K562 (cell line): Measurements from ENCODE around the gene TMTC2. TPM values are rescaled to one million over a fixed set of nuclear protein-coding genes. Genes with fewer than 3 reads are reported as not detected.

Experiments
- ATAC-seq: fragments of 200-7000 bp; cut with Tn5 transposase; 3 replicates; pipeline ENCODE4 v1.9.1; 2020; ENCODE audit warnings: moderate library complexity
- BruUV-seq: library from RNA; stranded (reverse); fragments of 400-500 nt; replicated peaks from 2 replicates; lab custom pipeline; 2021; lab: Mats Ljungman, UMichigan
- CTCF ChIA-PET: fragments of 300-600 bp; formaldehyde crosslinking; extraction: SDS; loops from one replicate; lab custom pipeline; 2021; ENCODE audit warnings: low intra/inter-chr PET ratio; lab: Yijun Ruan, JAX
- POLR2A ChIA-PET: fragments of 300-600, 350-650 bp; sonication (Branson Sonifier 250); formaldehyde crosslinking; extraction: SDS; loops from one replicate; lab custom pipeline; 2021; ENCODE audit warnings: antibody characterized with exemption, inconsistent platforms; lab: Yijun Ruan, JAX
- DNase-seq, 4 experiments: peaks; one replicate each; pipeline versions ENCODE4 v3.0.0 to v3.0.0-alpha.2; 2011 to 2018; ENCODE audit warnings: low spot score in 3 of 4, mixed read lengths in 3 of 4; ENCODE audit errors: extremely low read depth in 1 of 4
- FAIRE-seq: peaks from 2 replicates; lab custom pipeline; 2011; peaks lifted over from hg19 to GRCh38; lab: Jason Lieb, UNC
- H2AFZ ChIP-seq: 2 replicates; pipeline ENCODE4 v1.6.0; 2011; ENCODE audit warnings: low read depth, low read length, control low read depth, inconsistent platforms
- H3K27ac ChIP-seq: fragments of 200-600 bp; 3 replicates; pipeline ENCODE4 v1.8.0; 2011; ENCODE audit warnings: low read depth, mild to moderate bottlenecking, control low read depth, inconsistent platforms, low read length, moderate library complexity, mixed read lengths; ENCODE audit errors: extremely low read depth
- H3K27me3 ChIP-seq, 2 experiments: fragments of 300-600 bp in 1 of 2; 2 replicates in 1 of 2; 3 replicates in 1 of 2; pipeline versions ENCODE4 v1.6.0 to v1.8.0; 2011; ENCODE audit warnings: inconsistent platforms in 2 of 2, low read length in 2 of 2, mild to moderate bottlenecking in 1 of 2, mixed read lengths in 1 of 2, moderate library complexity in 1 of 2; ENCODE audit not compliant: control insufficient read depth in 2 of 2, insufficient read depth in 2 of 2
- H3K36me3 ChIP-seq: fragments of 300-600 bp; 3 replicates; pipeline ENCODE4 v1.8.0; 2011; ENCODE audit warnings: mild to moderate bottlenecking, low read length, inconsistent platforms; ENCODE audit not compliant: control insufficient read depth, insufficient read depth
- H3K4me1 ChIP-seq, 2 experiments: fragments of 200-600 bp in 1 of 2; replicated peaks in 1 of 2; 2 replicates in 1 of 2; 3 replicates in 1 of 2; pipeline versions ENCODE4 v1.5.1 to v1.8.0; 2011; ENCODE audit warnings: inconsistent platforms in 2 of 2, low read length in 2 of 2, mild to moderate bottlenecking in 1 of 2, mixed read lengths in 1 of 2, moderate library complexity in 1 of 2; ENCODE audit not compliant: control insufficient read depth in 2 of 2, insufficient read depth in 2 of 2
- H3K4me2 ChIP-seq: 2 replicates; pipeline ENCODE4 v1.6.1; 2011; ENCODE audit warnings: low read length, control low read depth, inconsistent platforms, mixed read lengths; ENCODE audit not compliant: insufficient read depth
- H3K4me3 ChIP-seq: fragments of 200-600 bp; sonication (generic), shearing (Covaris generic); 2 replicates; pipeline ENCODE4 v1.5.1; 2016; ENCODE audit warnings: control low read depth, inconsistent platforms
- H3K79me2 ChIP-seq: fragments of 200-600 bp; 3 replicates; pipeline ENCODE4 v1.8.0; 2011; ENCODE audit warnings: low read length, inconsistent platforms; ENCODE audit not compliant: control insufficient read depth, insufficient read depth
- H3K9ac ChIP-seq, 2 experiments: 2 replicates each; pipeline versions ENCODE4 v1.6.0 to v1.6.1; 2011; ENCODE audit warnings: low read depth in 2 of 2, low read length in 2 of 2, control low read depth in 1 of 2, inconsistent platforms in 1 of 2, mild to moderate bottlenecking in 1 of 2, mixed read lengths in 1 of 2; ENCODE audit not compliant: insufficient read depth in 1 of 2
- H3K9me1 ChIP-seq: one replicate; pipeline ENCODE4 v1.6.0; 2011; ENCODE audit warnings: inconsistent platforms, mild to moderate bottlenecking, low read length, moderate library complexity; ENCODE audit not compliant: control insufficient read depth, insufficient read depth
- H3K9me3 ChIP-seq: replicated peaks from 2 replicates; pipeline ENCODE4 v1.5.1; 2011; ENCODE audit warnings: low read depth, low read length, inconsistent platforms; ENCODE audit not compliant: control insufficient read depth, insufficient read depth
- H4K20me1 ChIP-seq: replicated peaks from 2 replicates; pipeline ENCODE4 v1.6.1; 2011; ENCODE audit warnings: low read length, inconsistent platforms, mixed read lengths; ENCODE audit not compliant: control insufficient read depth, insufficient read depth
- CLOCK ChIP-seq: fragments of 250-450 bp; sonication (Bioruptor Pico); IDR thresholded peaks from 2 replicates; pipeline ENCODE4 v1.4.0; 2020; ENCODE audit warnings: mild to moderate bottlenecking, moderate library complexity, borderline replicate concordance
- FOXO4 ChIP-seq: fragments of 450-650 bp; formaldehyde crosslinking; IDR thresholded peaks from 2 replicates; pipeline ENCODE4 v1.4.0; 2020; ENCODE audit warnings: mild to moderate bottlenecking, moderate library complexity
- NR2F6 ChIP-seq: fragments of 450-650 bp; formaldehyde crosslinking; IDR thresholded peaks from 2 replicates; pipeline ENCODE4 v1.4.0; 2020; ENCODE audit warnings: mild to moderate bottlenecking
- POLR2AphosphoS2 ChIP-seq: IDR thresholded peaks from 2 replicates; pipeline ENCODE4 v1.6.1; 2012; ENCODE audit warnings: low read length, improper control_type of control experiment
- SFPQ ChIP-seq: fragments of 200-400 bp; formaldehyde crosslinking; IDR thresholded peaks from 2 replicates; pipeline ENCODE4 v1.6.1; 2017; ENCODE audit warnings: mild to moderate bottlenecking, low read depth, low read length, moderate library complexity
- SMAD3 ChIP-seq: fragments of 450-650 bp; formaldehyde crosslinking; conservative IDR thresholded peaks from 2 replicates; pipeline ENCODE4 v1.4.0; 2020; ENCODE audit warnings: mild to moderate bottlenecking
- SMAD4 ChIP-seq: fragments of 250-450 bp; sonication (Bioruptor Pico); conservative IDR thresholded peaks from 2 replicates; pipeline ENCODE4 v1.8.0; 2021; ENCODE audit warnings: inconsistent platforms, mild to moderate bottlenecking, moderate library complexity
- ZBTB7A ChIP-seq: IDR thresholded peaks from 2 replicates; pipeline ENCODE4 v1.6.1; 2011; ENCODE audit warnings: low read depth, mild to moderate bottlenecking, low read length, moderate library complexity, borderline replicate concordance; ENCODE audit not compliant: control insufficient read depth
- ZNF644 ChIP-seq: fragments of 200-800 bp; sonication (Bioruptor generic); IDR thresholded peaks from 2 replicates; pipeline ENCODE4 v1.6.1; 2016; ENCODE audit warnings: low read depth, missing genetic modification characterization, missing compliant biosample characterization
- WGBS: fragments of 100-300 bp; shearing (Covaris generic); methylation state at CpG from one replicate; pipeline ENCODE4 v1.1.6; 2016; ENCODE audit warnings: low coverage, mixed read lengths; ENCODE audit not compliant: insufficient coverage; ENCODE audit errors: missing lambda C conversion rate; 5-methylcytosine and 5-hydroxymethylcytosine counted together
- in situ Hi-C: fragments of 300-500 bp; cut with MboI; formaldehyde crosslinking; loops from 4 replicates; pipeline ENCODE4 v1.15.0; 2018; ENCODE audit warnings: inconsistent platforms, mixed read lengths
- intact Hi-C: fragments of 100-400 bp; cut with micrococcal nuclease; formaldehyde crosslinking; loops from 2 replicates; pipeline ENCODE4 v1.14.2; 2022
- polyA plus RNA-seq, 8 experiments: library from polyadenylated mRNA; depleted of rRNA in 4 of 8; stranded (reverse) in 5 of 8; unstranded in 3 of 8; fragments of >200 nt; fragmentation: Nextera tagmentation in 2 of 8; fragmentation: Illumina TruSeq in 1 of 8; extraction: Ambion mirVana in 2 of 8; extraction: Trizol in 1 of 8; gene quantifications; 2 replicates each; pipeline versions ENCODE4 v1.2.1 to v1.2.3, GENCODE V29; 2011 to 2014; ENCODE audit warnings: inconsistent platforms in 1 of 8, missing spikeins in 1 of 8
- total RNA-seq, 7 experiments: library from RNA; depleted of rRNA in 6 of 7; stranded (reverse); fragments of >200 nt in 6 of 7; fragmentation: Illumina TruSeq in 2 of 7; extraction: Trizol in 2 of 7; gene quantifications; 2 replicates each; pipeline versions ENCODE4 v1.2.1 to v1.2.3, GENCODE V29; 2011 to 2021; ENCODE audit warnings: low replicate concordance in 1 of 7

The TMTC2 gene
- total and polyA plus RNA-seq, 9 of the 15 experiments (the other 6 are each of a cell fraction or from before 2014, with no cell fraction given) = 0.29 to 1.1 (median 0.55) TPM

- POLR2A ChIA-PET = no interaction called here
- ATAC-seq (no peak), FAIRE-seq (no peak), DNase-seq (no peak)
- WGBS = 43% methylated on average over 4 of the region's 4 CpGs
- no TSS peak for BruUV-seq
- in situ Hi-C loops (no loop called here), intact Hi-C loops (no loop called here)
- Histone ChIP-seq H3K4me2 (no peak overlapping the region), H3K4me1 (no peaks in the 10 kb centered on the region), H3K9me1 (no peaks in the 10 kb centered on the region), H4K20me1 (no peaks in the 10 kb centered on the region), H3K9me3 (no peaks in the 10 kb centered on the region), H3K79me2 (no peaks in the 10 kb centered on the region), H3K4me3 (no peak overlapping the region), H3K9ac (no peak overlapping the region), H2AFZ (no peak overlapping the region), H3K27me3 (no peaks in the 10 kb centered on the region), H3K27ac (no peak overlapping the region), H3K36me3 (no peaks in the 10 kb centered on the region)
- CTCF ChIA-PET = no interaction called here
- TF ChIP-seq NR2F6 (CRISPR knock-in tag) (no peak), CLOCK (no peak), FOXO4 (CRISPR knock-in tag) (no peak), ZBTB7A (no peak), SMAD3 (no peak), SFPQ (no peak), SMAD4 (CRISPR knock-in tag) (no peak), POLR2AphosphoS2 (no peak), ZNF644 (tag) (no peak)
Measured at GRCh38 chr12:83114966-83115365, 428.3 kb downstream of the TMTC2 start.
